GM12801 (cell line): ENCODE measurements around the gene GJA10.

Source experiments
- CTCF ChIP-seq: IDR thresholded peaks from one replicate; pipeline ENCODE4 v1.5.1; 2011; ENCODE audit warnings: control low read depth; ENCODE audit not compliant: insufficient read length; ENCODE audit errors: extremely low read depth

GJA10 gene

DNA sequence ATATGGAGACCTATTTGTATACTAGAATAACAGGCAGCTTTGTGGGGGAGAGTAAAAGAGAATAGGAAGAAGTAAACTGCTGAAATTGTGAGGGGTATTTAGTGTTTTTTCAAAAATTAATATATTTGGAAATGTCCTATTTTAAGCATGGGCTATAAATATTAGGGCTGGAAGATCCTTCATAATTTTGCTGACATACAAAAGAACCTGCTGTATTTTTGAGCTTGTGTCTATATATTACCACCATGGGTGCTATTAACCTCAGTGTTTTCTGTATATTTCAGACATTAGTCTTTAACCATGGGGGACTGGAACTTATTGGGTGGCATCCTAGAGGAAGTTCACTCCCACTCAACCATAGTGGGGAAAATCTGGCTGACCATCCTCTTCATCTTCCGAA lies at the start of gene GJA10:
TSS of gene GJA10 (plus strand) at position 301 of the 400 bp plus-strand sequence. CDS start at position 301, 0 bp downstream.
- no peak for TF ChIP-seq CTCF

- TF ChIP-seq CTCF, result no peak
Measured at GRCh38 chr6:89853068-89853467, 41.2 kb upstream of the GJA10 start.

DNA sequence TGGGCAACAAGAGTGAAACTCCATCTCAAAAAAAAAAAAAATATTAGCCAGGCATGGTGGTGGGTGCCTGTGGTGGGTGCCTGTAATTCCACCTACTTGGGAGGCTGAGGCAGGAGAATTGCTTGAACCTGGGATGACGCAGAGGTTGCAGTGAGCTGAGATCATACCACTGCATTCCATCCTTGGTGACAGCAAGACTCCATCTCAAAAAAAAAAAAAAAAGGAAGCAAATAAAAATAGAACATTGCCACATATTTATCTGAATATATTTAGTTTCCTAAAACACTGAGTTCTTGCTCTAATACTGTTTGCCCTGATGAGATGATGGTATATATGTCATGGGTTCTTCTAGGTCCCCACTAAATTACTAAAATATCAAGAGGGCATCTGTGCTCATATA lies 36.2 kb upstream of the GJA10 start:
- TF ChIP-seq CTCF, result no peak

DNA sequence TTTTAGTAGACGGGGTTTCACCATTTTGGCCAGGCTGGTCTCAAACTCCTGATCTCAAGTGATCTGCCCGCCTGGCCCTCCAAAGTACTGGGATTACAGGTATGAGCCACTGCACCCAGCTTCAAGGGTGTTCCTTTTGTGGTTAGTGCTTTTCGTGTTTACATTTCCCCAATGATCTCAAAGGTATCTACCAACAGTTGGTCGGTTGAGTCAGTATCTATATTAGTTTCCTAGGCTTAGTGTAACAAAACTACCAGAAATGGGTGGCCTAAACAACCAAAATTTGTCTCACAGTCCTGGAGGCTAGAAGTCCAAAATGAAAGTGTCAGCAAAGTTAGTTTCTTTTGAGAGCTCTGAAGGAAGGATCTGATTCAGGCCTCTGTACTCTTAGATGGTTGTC lies 34.5 kb upstream of the GJA10 start:
- no peak for TF ChIP-seq CTCF

DNA sequence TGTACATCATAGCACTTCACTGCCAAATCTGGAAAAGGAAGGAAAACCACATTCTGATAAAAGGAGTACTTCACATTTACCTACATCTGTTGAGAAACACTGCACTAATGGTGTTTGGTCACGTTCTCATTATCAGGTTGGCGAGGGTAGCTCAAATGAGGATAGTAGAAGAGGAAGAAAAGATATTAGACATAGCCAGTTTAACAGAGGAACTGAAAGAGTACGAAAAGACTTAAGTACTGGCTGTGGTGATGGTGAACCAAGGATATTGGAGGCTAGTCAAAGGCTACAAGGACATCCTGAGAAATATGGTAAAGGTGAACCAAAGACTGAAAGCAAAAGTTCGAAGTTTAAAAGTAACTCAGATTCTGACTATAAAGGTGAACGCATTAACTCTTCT lies 32.0 kb upstream of the GJA10 start:
- TF ChIP-seq CTCF, result no peak

DNA sequence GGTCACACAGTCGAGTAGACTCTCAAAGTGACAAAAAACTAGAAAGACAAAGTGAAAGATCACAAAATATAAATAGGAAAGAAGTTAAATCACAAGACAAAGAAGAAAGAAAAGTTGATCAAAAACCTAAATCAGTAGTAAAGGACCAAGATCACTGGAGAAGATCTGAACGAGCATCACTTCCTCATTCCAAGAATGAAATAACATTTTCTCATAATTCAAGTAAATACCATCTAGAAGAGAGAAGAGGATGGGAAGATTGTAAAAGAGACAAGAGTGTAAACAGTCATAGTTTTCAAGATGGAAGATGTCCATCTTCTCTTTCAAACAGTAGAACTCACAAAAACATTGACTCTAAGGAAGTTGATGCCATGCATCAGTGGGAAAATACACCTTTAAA lies 31.6 kb upstream of the GJA10 start:
- no peak for TF ChIP-seq CTCF

- TF ChIP-seq CTCF, result no peak
Measured at GRCh38 chr6:89866024-89866678, 28.1 kb upstream of the GJA10 start.
